Esophagus squamous epithelium (tissue), 4 donors: ENCODE data around the gene HILPDA.
"Not testable (repeated sequence)": the region's sequence is repeated elsewhere in the genome, so short reads cannot be mapped to it uniquely, and the experiment has no call there.

Source experiments
- POLR2A ChIP-seq, 4 donors: fragments of 450-650 bp; IDR thresholded peaks; one replicate each; pipeline ENCODE4 v1.6.1; 2017; ENCODE audit warnings: antibody characterized with exemption in 4 of 4, mild to moderate bottlenecking in 4 of 4, moderate library complexity in 3 of 4
- TF ChIP-seq, protein P1 (sequence below), 6 experiments: fragments of 450-650 bp in 4 of 6; fragments of 200-600 bp in 2 of 6; sonication (generic) in 2 of 6; IDR thresholded peaks; one replicate each; pipeline ENCODE4 v1.5.1; 2016 to 2019; ENCODE audit warnings: antibody characterized with exemption in 6 of 6, mild to moderate bottlenecking in 4 of 6, moderate library complexity in 4 of 6

DNA sequence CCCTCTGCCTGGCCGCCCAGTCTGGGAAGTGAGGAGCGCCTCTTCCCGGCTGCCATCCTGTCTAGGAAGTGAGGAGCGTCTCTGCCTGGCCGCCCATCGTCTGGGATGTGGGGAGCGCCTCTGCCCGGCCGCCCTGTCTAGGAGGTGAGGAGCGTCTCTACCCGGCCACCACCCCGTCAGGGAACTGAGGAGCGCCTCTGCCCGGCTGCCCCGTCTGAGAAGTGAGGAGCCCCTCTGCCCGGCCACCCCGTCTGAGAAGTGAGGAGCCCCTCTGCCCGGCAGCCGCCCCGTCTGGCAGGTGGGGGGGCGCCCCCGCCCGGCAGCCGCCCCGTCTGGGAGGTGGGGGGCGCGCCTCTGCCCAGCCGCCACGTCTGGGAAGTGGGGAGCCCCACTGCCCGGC, 7.7 kb downstream of the HILPDA start:
- TF ChIP-seq, protein P1, sequence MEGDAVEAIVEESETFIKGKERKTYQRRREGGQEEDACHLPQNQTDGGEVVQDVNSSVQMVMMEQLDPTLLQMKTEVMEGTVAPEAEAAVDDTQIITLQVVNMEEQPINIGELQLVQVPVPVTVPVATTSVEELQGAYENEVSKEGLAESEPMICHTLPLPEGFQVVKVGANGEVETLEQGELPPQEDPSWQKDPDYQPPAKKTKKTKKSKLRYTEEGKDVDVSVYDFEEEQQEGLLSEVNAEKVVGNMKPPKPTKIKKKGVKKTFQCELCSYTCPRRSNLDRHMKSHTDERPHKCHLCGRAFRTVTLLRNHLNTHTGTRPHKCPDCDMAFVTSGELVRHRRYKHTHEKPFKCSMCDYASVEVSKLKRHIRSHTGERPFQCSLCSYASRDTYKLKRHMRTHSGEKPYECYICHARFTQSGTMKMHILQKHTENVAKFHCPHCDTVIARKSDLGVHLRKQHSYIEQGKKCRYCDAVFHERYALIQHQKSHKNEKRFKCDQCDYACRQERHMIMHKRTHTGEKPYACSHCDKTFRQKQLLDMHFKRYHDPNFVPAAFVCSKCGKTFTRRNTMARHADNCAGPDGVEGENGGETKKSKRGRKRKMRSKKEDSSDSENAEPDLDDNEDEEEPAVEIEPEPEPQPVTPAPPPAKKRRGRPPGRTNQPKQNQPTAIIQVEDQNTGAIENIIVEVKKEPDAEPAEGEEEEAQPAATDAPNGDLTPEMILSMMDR (IDR thresholded peaks at IDR 0.05) = not testable (repeated sequence)
- not testable (repeated sequence) for TF ChIP-seq POLR2A (IDR thresholded peaks at IDR 0.05)
